IPS-18c (cell line): Measurements from ENCODE around the gene ACTL10.
"Not testable (repeated sequence)": the region's sequence is repeated elsewhere in the genome, so short reads cannot be mapped to it uniquely, and the experiment has no call there.

Experiments used
- H3K4me3 ChIP-seq: 2 replicates; pipeline ENCODE4 v1.7.0; 2013; ENCODE audit warnings: low read depth, mild to moderate bottlenecking, low read length, moderate library complexity; ENCODE audit not compliant: insufficient read depth
- H3K9me3 ChIP-seq: one replicate; pipeline ENCODE4 v1.6.1; 2013; ENCODE audit warnings: mild to moderate bottlenecking, low read length, moderate library complexity; ENCODE audit not compliant: control insufficient read depth, insufficient read depth

ACTL10 gene

GRCh38 chr20:33646959-33647602 lies 19.7 kb upstream of the ACTL10 start:
- H3K9me3 ChIP-seq, H3K4me3 ChIP-seq: not testable (repeated sequence)

DNA sequence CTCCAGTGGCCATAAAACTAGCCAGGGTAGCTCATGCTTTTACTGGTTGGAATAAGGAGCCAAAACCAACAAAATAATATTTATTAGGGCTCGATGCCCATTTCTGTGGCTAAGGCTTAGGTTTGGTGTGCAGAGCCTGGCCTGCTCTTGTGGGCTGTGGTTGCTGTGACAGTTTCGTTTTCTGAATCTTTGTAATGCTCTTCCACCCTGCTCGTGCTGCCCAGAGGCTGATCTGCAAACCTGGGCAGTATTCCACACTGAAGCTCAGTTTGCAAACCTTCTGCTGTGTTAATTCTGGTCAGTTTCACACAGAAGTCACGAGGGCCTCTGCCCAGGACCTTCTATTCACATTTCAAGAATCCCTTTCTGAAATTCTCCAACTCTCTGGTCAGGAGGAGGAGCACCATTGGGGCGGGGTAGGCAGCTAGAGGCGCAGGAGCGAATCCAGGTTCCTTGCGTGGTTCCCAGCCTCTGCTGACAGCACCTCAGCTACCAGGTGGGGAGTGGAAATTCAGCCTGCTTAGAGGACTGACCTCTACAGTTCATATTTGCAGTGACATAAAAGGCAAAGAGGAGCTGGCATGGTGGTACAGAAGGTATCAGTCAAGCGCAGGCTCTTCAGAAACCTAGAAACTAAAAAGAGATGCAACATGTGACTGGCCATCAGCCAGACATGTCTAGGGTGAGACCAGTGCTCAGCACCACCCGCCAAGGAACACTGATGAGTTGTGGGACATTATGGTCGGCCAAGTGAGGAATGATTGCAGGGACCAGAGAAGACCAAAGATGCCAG lies 18.9 kb upstream of the ACTL10 start:
- Histone ChIP-seq H3K4me3 (no peak overlapping the region), H3K9me3 (no peaks in the 10 kb centered on the region)

DNA sequence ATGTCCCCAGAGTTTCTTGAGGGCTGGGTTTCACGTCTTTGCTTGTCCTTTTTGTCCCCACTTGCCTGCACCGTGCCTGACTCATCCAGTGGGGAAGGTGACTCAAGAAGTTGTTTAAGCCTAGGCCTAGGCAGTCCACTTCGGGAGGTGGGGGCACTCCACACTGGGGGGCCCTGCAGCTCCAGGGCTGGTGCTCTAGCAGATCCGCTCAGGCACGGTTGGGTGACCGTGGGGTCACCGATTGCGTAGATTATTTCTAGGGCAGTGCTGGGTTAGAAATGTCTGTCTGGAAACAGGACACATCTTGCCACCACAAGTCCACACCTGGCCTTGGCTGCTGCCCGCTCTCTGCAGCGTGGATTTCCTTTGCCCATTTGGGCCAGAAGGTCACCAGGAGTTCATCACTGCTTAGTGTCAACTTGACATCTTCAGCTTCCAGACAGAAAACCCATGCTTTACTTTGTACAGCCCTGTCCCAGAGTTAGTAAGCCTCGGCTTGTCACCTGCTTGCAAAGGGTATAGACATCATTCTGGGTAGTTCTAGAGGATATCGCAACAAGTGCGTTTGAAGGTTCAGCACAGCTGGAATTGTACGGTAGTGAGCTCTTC lies 18.2 kb upstream of the ACTL10 start:
- no peak overlapping the region for H3K4me3 ChIP-seq
- no peaks in the 10 kb centered on the region for H3K9me3 ChIP-seq

DNA sequence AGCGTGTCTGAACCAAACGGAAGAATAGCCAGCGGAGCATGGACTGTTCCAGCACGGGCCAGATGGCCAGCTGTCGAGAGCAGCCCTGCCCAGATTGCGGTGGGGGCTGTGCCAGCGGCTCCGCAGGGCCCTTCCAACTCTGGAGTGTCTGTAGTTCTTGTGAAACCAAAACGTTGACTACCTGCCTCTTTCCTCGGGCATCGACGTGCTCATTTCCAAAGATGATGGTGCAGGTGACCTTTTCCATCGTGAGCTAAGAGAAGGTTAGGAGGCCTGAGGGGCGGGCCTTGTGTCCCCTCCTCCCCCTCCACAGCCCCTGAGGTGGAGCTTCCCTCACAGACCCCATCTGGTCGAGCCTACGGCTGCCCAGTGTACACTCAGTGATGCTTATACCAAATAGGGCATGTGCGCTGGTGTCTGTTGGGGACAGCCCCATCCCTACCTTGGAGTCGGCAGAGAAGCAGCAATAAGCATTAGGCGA lies 17.5 kb upstream of the ACTL10 start:
- no peaks in the 10 kb centered on the region for H3K9me3 ChIP-seq
- H3K4me3 ChIP-seq, result no peak overlapping the region

- no peak overlapping the region for H3K4me3 ChIP-seq
- no peaks in the 10 kb centered on the region for H3K9me3 ChIP-seq
Observed at GRCh38 chr20:33650111-33650752, 16.5 kb upstream of the ACTL10 start.

DNA sequence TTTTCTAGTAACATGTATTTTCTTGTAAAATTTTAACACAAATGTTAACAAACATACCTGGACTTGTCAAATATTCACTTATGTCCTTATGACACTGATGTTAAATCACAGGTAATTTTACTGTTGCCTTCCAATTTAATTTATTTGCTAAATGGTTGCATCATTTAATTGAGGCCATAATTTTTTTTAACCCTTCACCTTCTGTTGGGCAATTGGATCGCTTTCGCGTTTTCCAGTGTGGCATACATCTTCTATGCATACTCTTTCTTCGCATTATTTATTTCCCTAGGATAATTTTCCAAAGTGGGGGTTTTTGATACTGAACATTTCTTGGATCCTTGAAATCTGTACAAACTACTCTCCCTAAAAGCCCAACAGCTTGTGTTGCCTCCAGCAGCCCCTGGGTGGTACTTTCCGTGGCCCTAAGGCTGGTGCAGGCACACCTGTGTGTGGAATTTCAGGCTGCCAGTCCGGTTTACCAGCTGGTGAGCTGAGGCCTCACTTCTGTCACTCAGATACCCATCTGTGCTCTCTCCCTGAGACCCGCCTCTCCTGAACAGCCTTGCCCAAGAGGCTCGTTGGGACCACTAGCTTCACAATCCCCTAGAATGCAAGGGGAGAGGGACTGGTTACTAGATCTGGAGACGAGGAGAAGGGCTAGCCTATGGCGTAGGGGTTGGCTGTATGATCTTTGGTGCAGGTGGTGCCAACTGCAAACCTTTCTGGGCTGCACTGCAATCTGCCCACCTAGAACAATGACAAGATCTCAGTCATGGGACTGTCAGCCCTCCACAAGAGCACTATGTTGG lies 15.8 kb upstream of the ACTL10 start:
- Histone ChIP-seq H3K4me3 (no peak overlapping the region), H3K9me3 (no peaks in the 10 kb centered on the region)

GRCh38 chr20:33651562-33652048 lies 15.1 kb upstream of the ACTL10 start:
- no peaks in the 10 kb centered on the region for H3K9me3 ChIP-seq

DNA sequence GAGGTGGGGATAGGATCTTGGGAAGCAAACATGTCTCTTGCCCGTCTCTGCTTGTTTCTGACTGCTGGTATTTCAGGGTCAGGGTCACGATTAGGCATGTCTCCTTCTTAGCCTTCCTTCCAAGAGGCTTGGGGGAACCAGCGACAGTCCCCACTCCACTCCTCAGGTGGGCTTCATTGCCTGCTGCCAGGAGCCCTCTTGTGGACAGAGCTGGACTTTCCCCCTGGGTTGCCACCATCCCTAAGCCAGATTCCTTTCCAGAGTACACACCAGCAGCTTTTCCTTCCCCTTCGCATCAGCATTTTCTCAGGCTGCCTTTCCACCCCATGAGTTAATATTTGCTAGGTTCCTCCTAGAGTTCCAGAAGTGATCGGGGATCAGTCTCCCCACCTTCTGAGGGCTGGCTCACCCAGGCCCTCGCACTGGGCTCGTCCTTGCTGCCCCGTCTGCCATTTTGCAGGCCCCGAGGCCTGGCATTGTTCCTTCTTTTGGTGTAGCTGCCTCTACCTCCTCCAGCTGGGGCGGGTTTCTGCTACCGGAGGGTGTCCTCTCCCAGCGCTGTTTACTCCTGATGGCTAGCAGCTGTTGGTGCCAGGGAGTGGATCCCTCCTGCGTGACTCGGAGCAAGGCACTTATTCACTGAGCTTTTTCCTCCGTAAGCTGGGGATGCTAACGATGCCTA lies 13.4 kb upstream of the ACTL10 start:
- H3K9me3 ChIP-seq, result no peaks in the 10 kb centered on the region
- no peak overlapping the region for H3K4me3 ChIP-seq

More at GRCh38 chr20:33651562-33652048, 15.1 kb upstream of the ACTL10 start:
- no peak overlapping the region for H3K4me3 ChIP-seq

DNA sequence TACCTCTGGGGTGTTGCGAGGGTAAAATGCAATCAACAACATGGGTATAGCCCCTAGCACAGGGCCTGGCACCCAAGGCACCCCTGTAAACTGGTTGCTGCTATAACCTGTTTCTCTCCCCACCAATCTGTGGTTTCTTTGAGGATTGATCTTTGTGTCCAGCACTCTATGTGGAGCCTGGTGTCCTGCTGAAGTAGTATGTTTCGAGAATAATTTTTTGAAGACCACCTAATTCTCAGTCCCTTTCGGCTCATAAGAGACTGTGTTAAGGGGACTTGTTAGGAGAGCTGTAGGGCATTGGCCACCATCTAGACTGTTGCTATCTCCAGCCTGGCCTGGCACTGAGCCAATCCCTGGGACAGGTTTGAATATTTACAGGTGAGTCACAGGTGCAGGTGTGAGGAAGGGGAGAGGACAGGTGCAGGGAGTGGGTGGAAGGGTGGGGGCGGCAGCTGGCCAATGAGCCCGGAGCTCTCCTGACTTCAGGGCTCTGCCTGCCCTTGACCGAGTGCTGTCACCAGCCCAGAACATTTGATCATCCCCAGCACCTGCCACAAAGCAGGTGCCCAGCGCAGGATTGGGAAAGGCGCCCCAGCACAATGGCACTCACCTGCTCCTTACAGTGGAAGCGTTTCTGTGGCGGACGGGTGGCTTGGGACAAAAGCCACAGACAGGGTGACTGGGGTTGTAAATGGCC lies 12.7 kb upstream of the ACTL10 start:
- H3K4me3 ChIP-seq, result no peak overlapping the region
- no peaks in the 10 kb centered on the region for H3K9me3 ChIP-seq

- Histone ChIP-seq H3K4me3 (no peak overlapping the region), H3K9me3 (no peaks in the 10 kb centered on the region)
Observed at GRCh38 chr20:33654680-33655161, 12.0 kb upstream of the ACTL10 start.

- no peaks in the 10 kb centered on the region for H3K9me3 ChIP-seq
- H3K4me3 ChIP-seq, result no peak overlapping the region
Observed at GRCh38 chr20:33655164-33655563, 11.6 kb upstream of the ACTL10 start.

DNA sequence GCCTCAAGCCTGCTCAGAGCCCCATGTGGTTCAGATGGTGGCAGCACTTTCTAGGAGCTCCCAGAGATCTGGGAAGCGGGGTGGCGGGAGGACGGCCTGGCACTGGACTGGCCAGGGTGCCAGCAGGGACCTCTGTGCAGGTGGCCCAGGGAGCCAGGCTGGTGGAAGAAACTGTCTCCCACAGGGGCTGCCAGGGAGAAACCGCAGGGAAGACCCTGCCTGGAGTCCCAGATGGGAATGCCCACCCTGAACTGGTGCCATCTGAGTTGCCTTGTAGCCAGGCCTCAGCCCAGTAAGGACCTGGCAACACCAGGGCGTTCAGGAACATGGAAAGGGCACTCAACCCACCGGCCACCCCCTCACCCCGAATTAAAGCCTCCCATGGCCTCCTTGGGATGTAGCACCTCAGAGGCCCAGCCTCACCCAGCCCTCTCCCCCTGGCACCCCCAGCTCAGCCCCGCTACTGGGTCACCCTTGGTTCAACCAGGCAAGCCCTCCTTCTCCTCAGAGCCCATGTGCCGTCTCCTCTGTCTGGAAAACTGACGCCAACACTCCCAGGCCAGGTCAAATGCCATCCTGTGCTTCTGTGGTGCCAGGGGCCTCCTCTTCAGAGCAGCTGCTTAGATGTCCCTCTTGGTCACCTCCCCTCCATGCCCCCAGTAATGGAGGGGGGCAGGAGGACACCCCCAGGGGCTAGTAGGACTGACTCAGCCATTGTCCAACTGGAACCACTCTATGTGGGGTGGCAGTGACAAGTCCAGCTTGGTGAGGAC lies 10.5 kb upstream of the ACTL10 start:
- Histone ChIP-seq H3K9me3 (no peaks in the 10 kb centered on the region), H3K4me3 (no peak overlapping the region)

DNA sequence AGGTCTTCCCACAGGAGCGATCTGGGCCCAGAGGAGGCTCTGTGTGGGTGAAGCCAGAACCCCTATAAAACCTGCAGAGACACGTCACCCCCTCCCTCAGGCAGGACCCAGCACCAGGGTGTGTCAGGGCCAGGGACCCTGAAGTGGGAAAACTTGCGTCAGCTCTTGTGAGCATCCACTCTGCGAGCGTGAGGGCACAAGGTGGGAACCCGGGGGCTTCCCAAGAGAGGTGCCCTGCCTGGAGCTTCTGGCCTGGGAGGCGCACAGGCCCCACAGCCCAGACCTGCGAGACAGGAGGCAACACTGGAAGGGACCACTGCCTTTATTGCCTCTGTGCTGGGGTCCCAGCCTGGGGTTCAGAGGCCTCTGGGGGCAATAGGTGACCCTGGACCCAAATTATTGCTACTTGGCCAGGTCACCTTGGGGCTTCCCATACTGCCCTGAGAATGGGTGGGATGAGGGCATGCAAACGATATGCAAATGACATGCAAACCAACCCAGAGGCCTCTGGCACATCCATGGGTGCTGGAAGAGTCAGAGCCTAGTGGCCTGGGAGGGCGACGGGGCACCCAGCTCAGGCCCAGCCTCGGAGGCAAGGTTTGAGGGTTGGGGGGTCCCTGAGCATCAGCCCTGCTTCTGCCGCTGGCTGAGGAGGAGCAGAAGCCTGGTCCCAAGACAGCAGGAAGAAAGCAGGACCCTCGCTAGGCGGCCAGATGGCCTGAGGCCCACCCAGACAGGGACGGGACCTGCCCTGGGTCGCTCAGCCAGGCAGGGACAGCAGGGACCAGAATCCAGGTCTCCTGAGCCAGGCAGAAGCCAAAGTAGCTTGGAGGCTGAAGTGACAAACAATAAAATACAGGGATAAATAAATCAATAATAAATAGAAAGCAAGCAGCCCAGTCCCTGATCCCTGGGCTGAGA lies 9.7 kb upstream of the ACTL10 start:
- Histone ChIP-seq H3K9me3 (no peaks in the 10 kb centered on the region), H3K4me3 (no peak overlapping the region)

GRCh38 chr20:33657704-33658095 lies 9.0 kb upstream of the ACTL10 start:
- no peak overlapping the region for H3K4me3 ChIP-seq
- H3K9me3 ChIP-seq, result no peaks in the 10 kb centered on the region
